HCT116 (cell line): ENCODE measurements around the gene DNAH5. TPM values are rescaled to one million over a fixed set of nuclear protein-coding genes. Genes with fewer than 3 reads are reported as not detected.

ENCODE experiments used
- ATAC-seq: fragments of 200-7000 bp; cut with Tn5 transposase; 2 replicates; pipeline ENCODE4 v1.9.1; 2020; ENCODE audit warnings: mild to moderate bottlenecking, moderate library complexity
- BruUV-seq: library from RNA; stranded (reverse); fragments of 400-500 nt; replicated peaks from 2 replicates; lab custom pipeline; 2021; lab: Mats Ljungman, UMichigan
- CTCF ChIA-PET: fragments of 300-600 bp; sonication (Branson Sonifier 250); formaldehyde crosslinking; loops from one replicate; lab custom pipeline; 2021; ENCODE audit warnings: antibody characterized with exemption; lab: Charles Lee
- POLR2A ChIA-PET: fragments of 300-600, 350-600 bp; sonication (Branson Sonifier 250); formaldehyde crosslinking; loops from one replicate; lab custom pipeline; 2021; ENCODE audit warnings: antibody characterized with exemption; lab: Charles Lee
- RAD21 ChIA-PET, 2 experiments: fragments of 300-600 bp; sonication (Branson Sonifier 250); formaldehyde crosslinking; loops; one replicate each; lab custom pipeline; 2023; ENCODE audit warnings: low total read pairs in 2 of 2; ENCODE audit not compliant: uncharacterized antibody in 2 of 2, unreplicated experiment in 2 of 2, low non-redundant PET in 1 of 2; lab: Charles Lee
- DNase-seq: peaks from one replicate; pipeline ENCODE4 v3.0.0-alpha.2; 2010; ENCODE audit warnings: low read depth, low spot score
- H2AFZ ChIP-seq: fragments of 200-600 bp; shearing (Covaris generic), sonication (generic); 2 replicates; pipeline ENCODE4 v1.6.1; 2017; ENCODE audit warnings: low read depth, mixed run types, mixed read lengths, antibody characterized with exemption, low read length; ENCODE audit not compliant: poor library complexity, severe bottlenecking
- H3K27ac ChIP-seq: 2 replicates; pipeline ENCODE4 v1.5.1; 2012; ENCODE audit warnings: low read depth, low read length
- H3K27me3 ChIP-seq: fragments of 200-600 bp; sonication (generic); 2 replicates; pipeline ENCODE4 v1.6.1; 2016; ENCODE audit warnings: mixed run types, low read length, mixed read lengths; ENCODE audit not compliant: insufficient read depth
- H3K36me3 ChIP-seq, 2 experiments: fragments of 200-500 bp in 1 of 2; fragments of 200-600 bp in 1 of 2; sonication (Bioruptor generic) in 1 of 2; sonication (generic) in 1 of 2; 2 replicates each; pipeline versions ENCODE4 v1.5.1 to v1.6.1; 2014 to 2016; ENCODE audit warnings: low read length in 2 of 2, inconsistent platforms in 1 of 2, mixed read lengths in 1 of 2, mixed run types in 1 of 2; ENCODE audit not compliant: insufficient read depth in 2 of 2, control insufficient read depth in 1 of 2
- H3K4me1 ChIP-seq, 2 experiments: fragments of 200-600 bp in 1 of 2; sonication (generic) in 1 of 2; 2 replicates each; pipeline versions ENCODE4 v1.5.1 to v1.6.1; 2012 to 2017; ENCODE audit warnings: low read length in 2 of 2, inconsistent platforms in 1 of 2, mild to moderate bottlenecking in 1 of 2, mixed read lengths in 1 of 2, mixed run types in 1 of 2, moderate library complexity in 1 of 2; ENCODE audit not compliant: insufficient read depth in 2 of 2, control insufficient read depth in 1 of 2
- H3K4me2 ChIP-seq: fragments of 200-600 bp; sonication (generic); 2 replicates; pipeline ENCODE4 v1.6.1; 2017; ENCODE audit warnings: mixed run types, low read length, mixed read lengths
- H3K4me3 ChIP-seq, 2 experiments: fragments of 200-600 bp in 1 of 2; sonication (generic) in 1 of 2; replicated peaks in 1 of 2; 2 replicates each; pipeline ENCODE4 v1.5.1; 2011 to 2016; ENCODE audit warnings: low read length in 2 of 2, control low read depth in 1 of 2, low read depth in 1 of 2, mild to moderate bottlenecking in 1 of 2, mixed read lengths in 1 of 2, mixed run types in 1 of 2
- H3K79me2 ChIP-seq: fragments of 200-600 bp; sonication (generic); 2 replicates; pipeline ENCODE4 v1.6.1; 2017; ENCODE audit warnings: mild to moderate bottlenecking, mixed run types, low read length, moderate library complexity, mixed read lengths; ENCODE audit not compliant: insufficient read depth
- H3K9ac ChIP-seq: fragments of 200-600 bp; sonication (generic); 2 replicates; pipeline ENCODE4 v1.6.1; 2016; ENCODE audit warnings: low read length, mixed read lengths
- H3K9me2 ChIP-seq: fragments of 200-600 bp; sonication (generic), shearing (Covaris generic); 2 replicates; pipeline ENCODE4 v1.6.1; 2017; ENCODE audit warnings: mixed run types, mild to moderate bottlenecking, moderate library complexity; ENCODE audit not compliant: insufficient read depth
- H3K9me3 ChIP-seq, 2 experiments: fragments of 200-500 bp in 1 of 2; fragments of 200-600 bp in 1 of 2; sonication (Bioruptor generic) in 1 of 2; sonication (generic) in 1 of 2; 2 replicates each; pipeline ENCODE4 v1.6.1; 2014 to 2017; ENCODE audit warnings: low read length in 2 of 2, mixed read lengths in 2 of 2, inconsistent platforms in 1 of 2, low read depth in 1 of 2, mild to moderate bottlenecking in 1 of 2, mixed run types in 1 of 2, moderate library complexity in 1 of 2; ENCODE audit not compliant: control insufficient read depth in 1 of 2, insufficient read depth in 1 of 2
- H4K20me1 ChIP-seq: fragments of 200-600 bp; sonication (generic), shearing (Covaris generic); 2 replicates; pipeline ENCODE4 v1.6.1; 2017; ENCODE audit warnings: mixed run types, mild to moderate bottlenecking, moderate library complexity; ENCODE audit not compliant: insufficient read depth
- ATF3 ChIP-seq: IDR thresholded peaks from 2 replicates; pipeline ENCODE4 v1.6.1; 2012
- CEBPB ChIP-seq: IDR thresholded peaks from 2 replicates; pipeline ENCODE4 v1.6.1; 2012; ENCODE audit warnings: low read depth
- CTCF ChIP-seq, 3 experiments: fragments of 200-600 bp in 1 of 3; sonication (generic) in 1 of 3; IDR thresholded peaks in 2 of 3; conservative IDR thresholded peaks in 1 of 3; 2 replicates each; pipeline ENCODE4 v1.5.1; 2012 to 2017; ENCODE audit warnings: low read depth in 2 of 3, low read length in 2 of 3, antibody characterized with exemption in 1 of 3, borderline replicate concordance in 1 of 3, control low read depth in 1 of 3, mild to moderate bottlenecking in 1 of 3, mixed read lengths in 1 of 3, mixed run types in 1 of 3, moderate library complexity in 1 of 3; ENCODE audit not compliant: insufficient read depth in 1 of 3
- EZH2 ChIP-seq: fragments of 200-600 bp; sonication (generic); IDR thresholded peaks from 2 replicates; pipeline ENCODE4 v1.6.1; 2017; ENCODE audit warnings: antibody characterized with exemption, mixed run types
- JUND ChIP-seq: IDR thresholded peaks from 2 replicates; pipeline ENCODE4 v1.6.1; 2012
- POLR2A ChIP-seq: IDR thresholded peaks from 2 replicates; pipeline ENCODE4 v1.7.0; 2011; ENCODE audit warnings: borderline replicate concordance; ENCODE audit not compliant: insufficient read depth, insufficient read length; ENCODE audit errors: extremely low read depth
- POLR2AphosphoS5 ChIP-seq: IDR thresholded peaks from 2 replicates; pipeline ENCODE4 v1.6.1; 2011; ENCODE audit warnings: mild to moderate bottlenecking, low read depth, low read length, moderate library complexity
- SIN3A ChIP-seq: IDR thresholded peaks from 2 replicates; pipeline ENCODE4 v1.6.1; 2012; ENCODE audit warnings: low read depth
- SP1 ChIP-seq: IDR thresholded peaks from 2 replicates; pipeline ENCODE4 v1.6.1; 2012; ENCODE audit warnings: low read depth
- TCF7L2 ChIP-seq: IDR thresholded peaks from 2 replicates; pipeline ENCODE4 v1.7.0; 2011; ENCODE audit warnings: borderline replicate concordance, inconsistent platforms; ENCODE audit not compliant: insufficient read depth, insufficient read length; ENCODE audit errors: extremely low read depth
- intact Hi-C: fragments of 100-400 bp; cut with micrococcal nuclease; formaldehyde crosslinking; loops from 2 replicates; pipeline ENCODE4 v1.10.0; 2022
- total RNA-seq: library from RNA; stranded (reverse); gene quantifications from one replicate; pipeline ENCODE4 v1.2.1, GENCODE V29; 2021; ENCODE audit not compliant: unreplicated experiment
- TF ChIP-seq, protein P1 (sequence below): IDR thresholded peaks from 2 replicates; pipeline ENCODE4 v1.6.1; 2011; ENCODE audit warnings: mild to moderate bottlenecking, low read length, moderate library complexity; ENCODE audit not compliant: insufficient replicate concordance; ENCODE audit errors: extremely low read depth

The DNAH5 gene
- total RNA-seq, 1 experiment from 2014 or later = 0.37 TPM

GRCh38 chr5:13972029-13972428 lies 27.5 kb upstream of the DNAH5 start:
- no peaks in the 10 kb centered on the region for H3K79me2 ChIP-seq
- H3K4me3 ChIP-seq = no peak overlapping the region
- DNase-seq (no peak), ATAC-seq (no peak)
- H3K9me2 ChIP-seq = no peaks in the 10 kb centered on the region
- no peaks in the 10 kb centered on the region for H4K20me1 ChIP-seq
- H3K4me1 ChIP-seq = 0 out of 4 replicates have a peak, but pooled peaks cover 0 to 2% of the 10 kb centered on the region in 2 experiments
- POLR2A ChIA-PET = no interaction called here
- RAD21 ChIA-PET = no interaction called here
- H2AFZ ChIP-seq = no peak overlapping the region
- intact Hi-C loops = no loop called here
- no peaks in the 10 kb centered on the region for H3K36me3 ChIP-seq
- peaks cover 15% of the 10 kb centered on the region; the same call in 1 of the 2 replicates for H3K27me3 ChIP-seq
- TF ChIP-seq EZH2 (no peak), JUND (no peak), POLR2AphosphoS5 (no peak), POLR2A (no peak), SIN3A (no peak), SP1 (no peak), CEBPB (no peak), CTCF (IDR thresholded peaks at IDR 0.05 in 2 of 3, conservative IDR thresholded peaks at IDR 0.05 in 1 of 3; ENCODE audit: borderline replicate concordance in 1 of 3, insufficient read depth in 1 of 3, low read depth in 2 of 3, low read length in 2 of 3) (no peak), TCF7L2 (no peak), ATF3 (no peak)
- TF ChIP-seq, protein P1, sequence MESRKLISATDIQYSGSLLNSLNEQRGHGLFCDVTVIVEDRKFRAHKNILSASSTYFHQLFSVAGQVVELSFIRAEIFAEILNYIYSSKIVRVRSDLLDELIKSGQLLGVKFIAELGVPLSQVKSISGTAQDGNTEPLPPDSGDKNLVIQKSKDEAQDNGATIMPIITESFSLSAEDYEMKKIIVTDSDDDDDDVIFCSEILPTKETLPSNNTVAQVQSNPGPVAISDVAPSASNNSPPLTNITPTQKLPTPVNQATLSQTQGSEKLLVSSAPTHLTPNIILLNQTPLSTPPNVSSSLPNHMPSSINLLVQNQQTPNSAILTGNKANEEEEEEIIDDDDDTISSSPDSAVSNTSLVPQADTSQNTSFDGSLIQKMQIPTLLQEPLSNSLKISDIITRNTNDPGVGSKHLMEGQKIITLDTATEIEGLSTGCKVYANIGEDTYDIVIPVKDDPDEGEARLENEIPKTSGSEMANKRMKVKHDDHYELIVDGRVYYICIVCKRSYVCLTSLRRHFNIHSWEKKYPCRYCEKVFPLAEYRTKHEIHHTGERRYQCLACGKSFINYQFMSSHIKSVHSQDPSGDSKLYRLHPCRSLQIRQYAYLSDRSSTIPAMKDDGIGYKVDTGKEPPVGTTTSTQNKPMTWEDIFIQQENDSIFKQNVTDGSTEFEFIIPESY = no peak
- H3K9ac ChIP-seq = no peak overlapping the region
- no peak overlapping the region for H3K27ac ChIP-seq
- H3K9me3 ChIP-seq = no peaks in the 10 kb centered on the region
- CTCF ChIA-PET = interaction anchor here (1.6 kb wide), 1 partner anchor 676 kb away, joined by 5 read pairs; no protein-coding TSS in a partner anchor
- no peak overlapping the region for H3K4me2 ChIP-seq
- no TSS peak for BruUV-seq
